ENCODE results near the gene COMMD10.
"Not testable (repeated sequence)": the region's sequence is repeated elsewhere in the genome, so short reads cannot be mapped to it uniquely, and the experiment has no call there.

The COMMD10 gene

GRCh38 chr5:116098998-116099397 lies 14.2 kb downstream of the COMMD10 start:
- no peak for DNase-seq

- DNase-seq, result not testable (repeated sequence)
Observed at GRCh38 chr5:116104941-116105340, 20.1 kb downstream of the COMMD10 start.

DNA sequence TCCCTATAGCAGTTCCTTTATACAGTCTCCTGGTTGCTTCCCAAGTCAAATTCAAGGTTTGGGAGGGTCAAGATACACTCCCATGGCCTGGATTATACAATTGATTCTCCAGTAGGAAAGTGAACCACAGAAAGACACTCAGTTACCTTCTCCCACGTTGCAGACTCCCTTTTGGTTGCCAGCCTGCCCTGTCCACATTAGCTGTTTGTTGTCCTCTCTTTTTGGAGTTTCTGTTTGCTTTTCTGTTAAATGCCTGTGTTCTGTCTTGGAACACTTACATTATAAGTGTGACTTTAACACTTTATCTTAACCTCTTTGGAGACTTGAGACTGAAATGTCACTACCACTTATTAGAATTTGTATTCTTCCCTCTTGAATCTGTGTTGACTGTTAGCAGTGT lies 30.3 kb downstream of the COMMD10 start:
- no peak for DNase-seq

GRCh38 chr5:116130471-116130870 lies 45.6 kb downstream of the COMMD10 start:
- DNase-seq, result no peak

- DNase-seq, result no peak
Observed at GRCh38 chr5:116130976-116131375, 46.2 kb downstream of the COMMD10 start.

DNA sequence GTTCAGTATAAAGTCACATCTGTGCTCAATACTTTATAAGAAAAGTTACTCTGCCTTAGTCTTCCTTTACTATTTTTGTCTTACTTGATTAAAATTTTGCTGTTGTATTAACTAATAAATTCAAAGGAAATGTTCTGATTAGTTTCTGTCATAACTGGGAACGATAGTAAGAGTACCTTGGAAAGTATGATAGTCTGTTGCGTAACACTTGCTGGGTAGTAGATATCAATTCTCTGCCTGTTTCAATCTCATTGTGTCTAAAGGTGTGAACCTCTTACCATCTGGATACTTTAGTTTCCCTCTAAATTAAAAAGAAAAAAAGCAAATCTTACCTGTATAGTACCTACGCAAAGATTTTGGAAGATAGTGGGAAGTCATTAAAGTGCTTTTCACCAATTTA lies 48.5 kb downstream of the COMMD10 start:
- DNase-seq, result no peak

DNA sequence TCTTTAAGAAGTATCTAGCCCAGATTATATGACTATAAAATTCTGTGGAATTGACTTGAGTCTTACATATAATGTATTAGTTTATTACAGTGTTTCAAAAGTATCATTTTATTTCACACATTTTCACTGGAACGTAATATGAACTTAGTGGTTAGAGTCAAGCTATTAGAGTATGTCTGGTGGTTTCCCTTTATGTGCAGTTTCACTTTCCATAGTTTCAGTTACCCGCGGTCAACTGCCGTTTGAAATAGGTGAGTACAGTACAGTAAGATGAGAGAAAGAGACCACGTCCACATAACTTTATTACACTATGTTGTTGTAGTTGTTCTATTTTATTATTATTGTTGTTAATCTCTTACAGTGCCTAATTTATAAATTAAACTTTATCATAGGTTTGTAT lies 50.5 kb downstream of the COMMD10 start:
- DNase-seq, result no peak

DNA sequence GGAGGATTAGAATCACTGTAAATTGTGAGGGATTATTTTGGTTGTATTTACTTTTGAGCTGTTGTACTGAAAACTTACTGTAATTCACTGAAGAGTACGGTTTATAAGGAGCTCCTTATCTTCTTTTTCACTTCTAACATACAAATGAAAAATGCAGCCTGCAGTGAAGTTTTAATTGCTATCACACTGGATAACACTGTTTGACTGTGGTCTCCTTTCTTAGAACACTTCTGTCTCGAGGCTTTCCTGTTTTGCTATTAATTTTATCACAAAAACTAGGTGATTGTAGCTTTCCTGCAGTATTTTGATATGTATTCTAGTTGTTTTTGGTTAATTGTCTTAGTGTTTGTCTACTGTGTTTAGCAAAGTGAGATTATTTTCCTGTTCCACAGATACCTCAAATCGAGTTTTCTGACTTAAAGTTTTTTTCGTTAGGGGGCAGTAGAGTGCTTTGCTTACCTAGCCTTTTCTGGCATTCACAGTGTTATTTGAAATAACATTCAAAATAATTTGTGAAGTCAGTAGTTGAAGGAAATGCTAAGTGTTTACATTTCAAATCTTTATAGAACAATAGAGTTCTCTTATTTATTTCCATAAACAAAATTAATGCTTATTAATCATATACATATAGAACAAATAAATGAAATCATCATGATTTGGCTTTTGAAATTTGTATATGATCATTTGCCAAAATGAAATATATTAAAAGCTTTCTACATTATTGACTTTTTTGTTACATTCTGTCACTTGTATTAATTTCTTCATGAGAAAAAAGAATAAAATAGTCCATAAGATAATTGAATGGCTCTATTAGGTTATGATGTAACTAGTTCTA lies 52.9 kb downstream of the COMMD10 start:
- peak in 1 of 2 donors; percentile 81 for DNase-seq

DNA sequence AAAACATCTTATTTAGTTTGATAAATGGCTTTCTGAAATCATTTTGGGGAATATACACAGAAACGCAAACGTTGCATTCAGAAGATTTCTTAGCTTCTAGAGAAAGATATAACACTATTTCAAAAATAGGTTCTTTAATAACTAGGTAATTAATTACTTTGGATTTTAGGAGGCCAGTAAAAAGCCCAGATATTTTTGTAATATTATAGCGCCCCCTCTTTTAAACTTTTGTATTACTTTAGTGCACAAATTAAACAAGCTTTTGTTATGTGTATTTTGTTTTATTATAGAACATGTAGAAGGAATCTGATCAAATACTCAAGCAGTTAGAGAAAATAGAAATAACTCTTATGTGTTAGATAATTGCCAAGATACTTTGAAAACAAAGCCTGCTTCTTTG lies 57.7 kb downstream of the COMMD10 start:
- DNase-seq, result no peak

GRCh38 chr5:116144103-116144502 lies 59.3 kb downstream of the COMMD10 start:
- DNase-seq, result no peak

DNA sequence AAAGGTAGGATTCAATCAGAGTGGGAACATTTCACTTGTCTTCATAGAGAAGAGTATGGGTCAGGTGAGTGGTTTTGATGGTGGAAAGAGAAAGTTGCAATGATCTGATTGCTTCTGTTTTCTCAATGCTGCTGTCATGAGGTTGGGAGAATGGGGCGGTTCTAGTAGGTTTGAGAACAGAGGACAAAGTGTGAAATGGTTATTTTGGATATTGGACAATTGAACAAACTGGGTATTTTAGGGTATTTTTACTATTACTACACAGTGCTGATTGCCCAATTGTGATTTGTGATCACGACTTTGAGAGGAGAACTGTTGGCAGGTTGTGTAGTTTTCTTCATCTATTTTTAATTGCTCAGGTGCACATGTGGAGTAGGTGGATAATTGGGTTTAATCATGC lies 60.2 kb downstream of the COMMD10 start:
- no peak for DNase-seq

DNA sequence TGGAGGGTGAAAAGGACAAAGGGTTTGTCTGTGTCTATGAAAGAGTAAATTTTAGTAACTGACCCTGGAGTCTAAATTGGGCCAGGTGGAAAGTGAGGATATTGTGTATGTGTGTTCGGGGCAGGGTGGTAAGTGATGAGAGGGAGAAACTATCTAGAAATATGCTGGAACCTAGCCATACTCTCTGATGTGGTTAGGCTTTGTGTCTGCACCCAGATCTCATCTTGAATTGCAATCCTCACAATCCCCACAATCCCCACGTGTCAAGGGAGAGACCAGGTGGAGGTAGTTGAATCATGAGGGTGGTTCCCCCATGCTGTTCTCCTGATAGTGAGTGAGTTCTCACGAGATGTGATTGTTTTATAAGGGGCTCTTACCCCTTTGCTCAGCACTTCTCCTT lies 60.6 kb downstream of the COMMD10 start:
- DNase-seq, result no peak

DNA sequence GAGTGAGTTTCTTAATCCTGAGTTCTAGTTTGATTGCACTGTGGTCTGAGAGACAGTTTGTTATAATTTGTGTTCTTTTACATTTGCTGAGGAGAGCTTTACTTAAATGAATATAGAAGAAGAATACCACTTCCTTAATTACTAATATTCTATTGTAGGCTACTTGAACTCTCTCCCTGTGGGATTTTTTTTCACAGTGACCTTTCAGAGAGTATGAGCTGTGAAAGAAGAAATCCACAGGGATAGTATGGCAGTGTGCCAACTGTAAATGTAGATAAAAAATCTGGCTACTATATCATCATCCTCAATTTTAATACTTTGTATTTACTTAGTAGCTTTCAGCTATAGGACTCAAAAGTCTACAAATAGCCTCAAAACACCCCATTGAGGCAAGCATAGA lies 67.3 kb downstream of the COMMD10 start:
- DNase-seq, result no peak

GRCh38 chr5:116153687-116154174 lies 68.9 kb downstream of the COMMD10 start:
- DNase-seq, result no peak

DNA sequence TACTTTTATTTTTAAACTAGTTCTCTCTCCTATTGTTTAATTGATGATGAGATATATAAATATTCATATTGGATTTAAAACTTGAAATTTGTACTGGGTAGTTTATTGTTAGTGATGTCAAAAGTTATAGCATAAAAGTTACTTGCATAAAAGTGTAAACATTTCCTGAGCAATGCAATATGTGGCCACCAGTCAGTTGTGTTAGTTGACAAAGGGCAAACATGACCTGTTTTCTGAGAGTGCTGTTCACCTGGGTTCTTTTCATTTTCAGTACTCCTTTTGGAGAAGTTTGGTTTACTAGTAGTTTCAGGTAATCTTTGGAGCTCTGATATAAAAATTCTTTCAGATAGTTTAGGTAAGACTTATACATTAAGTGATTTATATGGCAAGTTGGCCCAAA lies 69.4 kb downstream of the COMMD10 start:
- DNase-seq, result no peak

- no peak for DNase-seq
Observed at GRCh38 chr5:116154931-116155330, 70.1 kb downstream of the COMMD10 start.

- DNase-seq, result no peak
Observed at GRCh38 chr5:116157902-116158301, 73.1 kb downstream of the COMMD10 start.

DNA sequence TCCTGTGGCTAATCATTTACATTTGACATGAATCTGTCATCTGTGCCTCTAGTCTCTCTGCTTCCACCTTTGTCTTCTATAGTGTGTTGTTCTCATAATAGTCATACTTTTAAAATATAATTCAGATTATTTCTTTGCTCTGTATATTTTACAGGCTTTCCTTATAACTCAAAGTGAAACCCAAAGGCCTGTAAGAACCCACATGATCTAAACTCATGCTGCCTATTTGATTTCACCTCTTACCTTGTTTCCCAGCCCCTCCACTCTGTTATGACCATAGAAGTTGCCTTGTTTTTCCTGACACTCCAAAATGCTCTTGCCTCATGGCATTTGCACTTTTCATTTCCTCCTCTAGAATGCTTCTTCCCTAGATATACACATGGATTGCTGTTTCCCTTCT lies 74.2 kb downstream of the COMMD10 start:
- DNase-seq, result no peak

DNA sequence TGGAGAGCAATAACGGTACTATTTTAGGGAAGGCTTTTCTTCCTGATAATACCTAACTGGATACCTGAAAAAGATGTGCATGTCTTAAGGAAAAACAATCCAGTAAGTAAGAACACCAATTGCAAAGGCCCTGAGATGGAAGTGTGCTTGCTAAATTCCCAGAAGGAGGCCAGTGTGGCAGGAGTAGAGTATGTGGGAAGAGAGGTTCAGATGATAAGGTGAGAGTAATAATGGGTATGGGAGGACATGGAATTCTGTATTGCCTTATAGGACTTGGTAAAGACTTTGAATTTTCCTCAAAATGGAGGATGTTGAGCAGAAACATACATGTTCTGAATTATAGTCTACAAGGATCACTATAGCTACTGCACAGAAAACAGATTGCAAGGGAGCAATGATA lies 89.3 kb downstream of the COMMD10 start:
- DNase-seq, result no peak

- DNase-seq, result no peak
Observed at GRCh38 chr5:116176121-116176520, 91.3 kb downstream of the COMMD10 start.

- DNase-seq, result no peak
Observed at GRCh38 chr5:116178925-116179324, 94.1 kb downstream of the COMMD10 start.

DNA sequence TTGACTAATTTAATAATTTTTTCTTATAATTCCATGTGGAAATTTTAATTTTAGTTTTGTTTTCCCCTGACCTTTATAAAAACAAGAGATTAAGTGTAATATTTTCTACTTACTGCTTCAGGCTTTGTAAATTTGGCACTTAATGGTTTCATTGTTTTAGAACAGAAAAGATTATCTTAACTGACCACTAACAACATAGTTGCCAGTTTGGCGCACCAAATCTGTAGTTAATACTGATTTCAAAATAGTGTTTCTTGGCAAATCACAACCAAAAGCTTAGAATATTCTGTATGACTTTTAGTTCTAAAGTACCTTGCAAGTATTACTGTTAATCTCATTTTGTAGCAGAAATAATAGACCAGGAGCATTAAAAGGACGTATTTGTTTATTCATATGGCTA lies 124.3 kb downstream of the COMMD10 start:
- DNase-seq, result no peak

DNA sequence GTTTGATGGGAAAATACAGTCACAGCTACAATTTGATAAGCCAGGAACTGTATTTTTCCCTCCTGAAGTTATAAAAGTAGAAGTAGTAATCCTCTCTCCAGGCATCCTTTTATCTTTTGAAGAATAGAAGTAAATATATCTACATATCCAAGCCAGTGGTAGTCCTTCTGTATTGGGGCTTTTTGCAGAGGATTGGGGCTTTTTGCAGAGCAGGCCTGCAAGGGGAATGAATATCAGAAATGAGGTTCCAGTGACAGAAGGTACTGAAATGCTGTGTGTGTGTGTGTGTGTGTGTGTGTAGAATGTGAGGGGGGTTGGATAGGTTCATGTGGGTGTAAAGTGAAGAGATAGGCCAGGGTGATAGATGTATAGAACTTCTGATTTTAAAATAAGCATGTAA lies 127.4 kb downstream of the COMMD10 start:
- DNase-seq, result no peak

- no peak for DNase-seq
Observed at GRCh38 chr5:116216246-116216645, 131.4 kb downstream of the COMMD10 start.

All from hippocampal formation (tissue), 2 donors.